ENCODE results near the gene OSBPL10.

GRCh38 chr3:32009957-32010356 lies 28.9 kb upstream of the OSBPL10 start:
- TF ChIP-seq, protein P1, sequence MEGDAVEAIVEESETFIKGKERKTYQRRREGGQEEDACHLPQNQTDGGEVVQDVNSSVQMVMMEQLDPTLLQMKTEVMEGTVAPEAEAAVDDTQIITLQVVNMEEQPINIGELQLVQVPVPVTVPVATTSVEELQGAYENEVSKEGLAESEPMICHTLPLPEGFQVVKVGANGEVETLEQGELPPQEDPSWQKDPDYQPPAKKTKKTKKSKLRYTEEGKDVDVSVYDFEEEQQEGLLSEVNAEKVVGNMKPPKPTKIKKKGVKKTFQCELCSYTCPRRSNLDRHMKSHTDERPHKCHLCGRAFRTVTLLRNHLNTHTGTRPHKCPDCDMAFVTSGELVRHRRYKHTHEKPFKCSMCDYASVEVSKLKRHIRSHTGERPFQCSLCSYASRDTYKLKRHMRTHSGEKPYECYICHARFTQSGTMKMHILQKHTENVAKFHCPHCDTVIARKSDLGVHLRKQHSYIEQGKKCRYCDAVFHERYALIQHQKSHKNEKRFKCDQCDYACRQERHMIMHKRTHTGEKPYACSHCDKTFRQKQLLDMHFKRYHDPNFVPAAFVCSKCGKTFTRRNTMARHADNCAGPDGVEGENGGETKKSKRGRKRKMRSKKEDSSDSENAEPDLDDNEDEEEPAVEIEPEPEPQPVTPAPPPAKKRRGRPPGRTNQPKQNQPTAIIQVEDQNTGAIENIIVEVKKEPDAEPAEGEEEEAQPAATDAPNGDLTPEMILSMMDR (conservative IDR thresholded peaks at IDR 0.05; ENCODE audit: low read depth, low read length), result no peak
- TF ChIP-seq EZH2phosphoT487 (IDR thresholded peaks at IDR 0.05; ENCODE audit: borderline replicate concordance, low read length), result no peak

Measured in PC-3 (cell line).